ENCODE results near the gene DDA1. TPM values are rescaled to one million over a fixed set of nuclear protein-coding genes. Genes with fewer than 3 reads are reported as not detected.

Gene DDA1
- total and polyA plus RNA-seq, 2 of the 13 experiments (the other 11 are each of a cell fraction or from before 2014, with no cell fraction given), result 24.5 to 26.0 TPM

GRCh38 chr19:17337675-17338432 lies 28.5 kb downstream of the DDA1 start:
- peak overlapping the region; percentile 71 for H3K9ac ChIP-seq (ENCODE audit: insufficient read depth, low read depth, low read length)
- H3K27me3 ChIP-seq (ENCODE audit: control insufficient read depth in 1 of 2, insufficient read depth in 2 of 2, low read length in 2 of 2), result no peaks in the 10 kb centered on the region; a peak in 1 of 5 replicates
- peak overlapping the region; percentile 57 to 90 (median 75); a peak in 5 of 6 replicates for H3K4me3 ChIP-seq (replicated peaks in 1 of 3; ENCODE audit: insufficient read depth in 1 of 3, low read depth in 2 of 3, low read length in 3 of 3)
- no peaks in the 10 kb centered on the region for H4K20me1 ChIP-seq (ENCODE audit: insufficient read depth, low read length)
- POLR2A ChIA-PET, result interaction anchor here (0.7 to 0.9 kb wide), 2 partner anchors 10 to 29 kb away, joined by 4 to 5 read pairs; partner anchors contain the start of gene DDA1
- peaks cover 1 to 9% of the 10 kb centered on the region in 2 experiments; a peak in 1 of 5 replicates for H3K36me3 ChIP-seq (replicated peaks in 1 of 2; ENCODE audit: control insufficient read depth in 1 of 2, insufficient read depth in 2 of 2, low read length in 2 of 2)
- H3K79me2 ChIP-seq (ENCODE audit: insufficient read depth, low read length), result peaks cover 7% of the 10 kb centered on the region
- no peaks in the 10 kb centered on the region for H3K9me3 ChIP-seq (ENCODE audit: low read length)
- in situ Hi-C loops (cut with HindIII; ENCODE audit: extremely low pct_ligation_motif_present, low pct_unique_long_range_greater_than_20kb), result no loop called here
- H2AFZ ChIP-seq (ENCODE audit: low read length), result no peak overlapping the region
- peak overlapping the region; percentile 73 for H3K4me2 ChIP-seq (ENCODE audit: low read depth, low read length)
- H3K27ac ChIP-seq (ENCODE audit: extremely low read length, insufficient read depth, low read length), result peak overlapping the region; percentile 88
- no peak for DNase-seq (ENCODE audit: low spot score)
- intact Hi-C loops (cut with micrococcal nuclease; ENCODE audit: unreplicated experiment), result loop anchor here (2.0 to 5.0 kb wide), 2 partner anchors 29 to 69 kb away; partner anchors contain the start of genes BST2 and DDA1
- ATAC-seq, result no peak
- BruUV-seq (replicated peaks), result TSS peak; percentile 58
- peaks cover 66% of the 10 kb centered on the region for H3K4me1 ChIP-seq (ENCODE audit: insufficient read depth, low read length)
- no peak for FAIRE-seq
- 20% methylated on average over 16 of the region's 50 CpGs for WGBS (ENCODE audit: low lambda C conversion rate)
- CTCF ChIA-PET (ENCODE audit: low intra/inter-chr PET ratio, low total read pairs), result no interaction called here
- TF ChIP-seq CSRNP1 (CRISPR knock-in tag; IDR thresholded peaks at IDR 0.05) (peak; percentile 4; the same call in 1 of the 2 replicates), ARNTL (CRISPR knock-in tag; IDR thresholded peaks at IDR 0.05) (0 out of 2 replicates have a peak, but pooled peaks have one; percentile 25), YEATS4 (CRISPR knock-in tag; IDR thresholded peaks at IDR 0.05; ENCODE audit: borderline replicate concordance) (peak; percentile 17; the same call in 1 of the 2 replicates), RBFOX2 (IDR thresholded peaks at IDR 0.05; ENCODE audit: low read depth, low read length) (peak; percentile 74), ZNF891 (CRISPR knock-in tag; IDR thresholded peaks at IDR 0.05) (no peak; the same call in 1 of the 2 replicates), KAT7 (CRISPR knock-in tag; IDR thresholded peaks at IDR 0.05; ENCODE audit: borderline replicate concordance) (0 out of 2 replicates have a peak, but pooled peaks have one; percentile 28), TP53 (CRISPR knock-in tag; conservative IDR thresholded peaks at IDR 0.05) (peak; percentile 56; the same call in 1 of the 2 replicates), ZBTB39 (CRISPR knock-in tag; IDR thresholded peaks at IDR 0.05) (0 out of 2 replicates have a peak, but pooled peaks have one; percentile 51), ZBTB44 (CRISPR knock-in tag; IDR thresholded peaks at IDR 0.05) (no peak), IRF1 (CRISPR knock-in tag; IDR thresholded peaks at IDR 0.05; ENCODE audit: low read depth) (no peak), PAXIP1 (CRISPR knock-in tag; conservative IDR thresholded peaks at IDR 0.05) (no peak)
